NCI-H1436 (cell line): Measurements from ENCODE around the gene LHFPL3.
"Not testable (repeated sequence)": the region's sequence is repeated elsewhere in the genome, so short reads cannot be mapped to it uniquely, and the experiment has no call there.

Experiments used
- DNase-seq: peaks from one replicate; lab custom pipeline; 2025; lab: John Stamatoyannopoulos, UW

The LHFPL3 gene

GRCh38 chr7:104482362-104483037 lies 154.1 kb downstream of the LHFPL3 start:
- no peak for DNase-seq

- DNase-seq = no peak
Observed at GRCh38 chr7:104486931-104487330, 158.5 kb downstream of the LHFPL3 start.

- DNase-seq = no peak
Observed at GRCh38 chr7:104487642-104488041, 159.2 kb downstream of the LHFPL3 start.

- no peak for DNase-seq
Observed at GRCh38 chr7:104497379-104497967, 169.1 kb downstream of the LHFPL3 start.

- no peak for DNase-seq
Observed at GRCh38 chr7:104499975-104500374, 171.6 kb downstream of the LHFPL3 start.

GRCh38 chr7:104509874-104510273 lies 181.5 kb downstream of the LHFPL3 start:
- no peak for DNase-seq

GRCh38 chr7:104524853-104525252 lies 196.4 kb downstream of the LHFPL3 start:
- DNase-seq = no peak

GRCh38 chr7:104528142-104528541 lies 199.7 kb downstream of the LHFPL3 start:
- DNase-seq = no peak

- DNase-seq = no peak
Observed at GRCh38 chr7:104529567-104529966, 201.2 kb downstream of the LHFPL3 start.

GRCh38 chr7:104530251-104530650 lies 201.8 kb downstream of the LHFPL3 start:
- no peak for DNase-seq

- DNase-seq = no peak
Observed at GRCh38 chr7:104534149-104534548, 205.7 kb downstream of the LHFPL3 start.

GRCh38 chr7:104535841-104536240 lies 207.4 kb downstream of the LHFPL3 start:
- DNase-seq = no peak

GRCh38 chr7:104536956-104537355 lies 208.6 kb downstream of the LHFPL3 start:
- DNase-seq = no peak

GRCh38 chr7:104538152-104538551 lies 209.7 kb downstream of the LHFPL3 start:
- no peak for DNase-seq

- no peak for DNase-seq
Observed at GRCh38 chr7:104541897-104542296, 213.5 kb downstream of the LHFPL3 start.

GRCh38 chr7:104548861-104549260 lies 220.5 kb downstream of the LHFPL3 start:
- DNase-seq = no peak

- no peak for DNase-seq
Observed at GRCh38 chr7:104550362-104550761, 222.0 kb downstream of the LHFPL3 start.

GRCh38 chr7:104551226-104551625 lies 222.8 kb downstream of the LHFPL3 start:
- DNase-seq = no peak

- no peak for DNase-seq
Observed at GRCh38 chr7:104552102-104552501, 223.7 kb downstream of the LHFPL3 start.

GRCh38 chr7:104553074-104553473 lies 224.7 kb downstream of the LHFPL3 start:
- no peak for DNase-seq

- not testable (repeated sequence) for DNase-seq
Observed at GRCh38 chr7:104563350-104563901, 235.0 kb downstream of the LHFPL3 start.

GRCh38 chr7:104569751-104570150 lies 241.3 kb downstream of the LHFPL3 start:
- no peak for DNase-seq

GRCh38 chr7:104572554-104572953 lies 244.2 kb downstream of the LHFPL3 start:
- no peak for DNase-seq

- DNase-seq = no peak
Observed at GRCh38 chr7:104584620-104585019, 256.2 kb downstream of the LHFPL3 start.
